IMR-90 (cell line): ENCODE data around the gene MOB3B.

ENCODE experiments used
- CTCF ChIP-seq: conservative IDR thresholded peaks from 2 replicates; pipeline ENCODE4 v1.5.1; 2012; ENCODE audit warnings: mild to moderate bottlenecking, low read depth, low read length, improper control_type of control experiment
- RAD21 ChIP-seq: IDR thresholded peaks from 2 replicates; pipeline ENCODE4 v1.6.1; 2012; ENCODE audit warnings: low read length, improper control_type of control experiment

DNA sequence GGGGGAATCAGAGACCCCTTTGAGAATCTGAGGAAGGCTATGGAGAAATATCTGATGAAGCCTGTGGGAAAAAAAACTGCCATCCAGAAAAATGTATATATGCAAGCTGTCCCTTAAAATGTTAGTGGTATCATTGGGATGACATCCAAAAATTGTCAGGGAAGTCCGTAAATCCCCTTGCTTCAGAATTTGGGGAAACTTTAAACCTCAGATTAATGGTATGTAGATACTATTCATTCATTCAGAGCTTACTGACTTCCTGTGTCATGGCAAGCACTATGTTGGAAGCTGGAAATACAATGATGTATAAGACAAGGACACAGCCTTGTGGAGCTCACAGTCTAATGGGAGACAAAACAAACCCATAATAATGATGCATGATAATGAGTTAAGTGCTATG is 10.9 kb upstream of the MOB3B start:
- TF ChIP-seq CTCF (no peak), RAD21 (no peak)
